NCI-H1105 treated with DMSO at 0.1 percent for 48 hours (cell line): ENCODE results near the gene EXOC3L4.

ENCODE experiments used
- DNase-seq: peaks from one replicate; lab custom pipeline; 2025; lab: John Stamatoyannopoulos, UW

EXOC3L4 gene

DNA sequence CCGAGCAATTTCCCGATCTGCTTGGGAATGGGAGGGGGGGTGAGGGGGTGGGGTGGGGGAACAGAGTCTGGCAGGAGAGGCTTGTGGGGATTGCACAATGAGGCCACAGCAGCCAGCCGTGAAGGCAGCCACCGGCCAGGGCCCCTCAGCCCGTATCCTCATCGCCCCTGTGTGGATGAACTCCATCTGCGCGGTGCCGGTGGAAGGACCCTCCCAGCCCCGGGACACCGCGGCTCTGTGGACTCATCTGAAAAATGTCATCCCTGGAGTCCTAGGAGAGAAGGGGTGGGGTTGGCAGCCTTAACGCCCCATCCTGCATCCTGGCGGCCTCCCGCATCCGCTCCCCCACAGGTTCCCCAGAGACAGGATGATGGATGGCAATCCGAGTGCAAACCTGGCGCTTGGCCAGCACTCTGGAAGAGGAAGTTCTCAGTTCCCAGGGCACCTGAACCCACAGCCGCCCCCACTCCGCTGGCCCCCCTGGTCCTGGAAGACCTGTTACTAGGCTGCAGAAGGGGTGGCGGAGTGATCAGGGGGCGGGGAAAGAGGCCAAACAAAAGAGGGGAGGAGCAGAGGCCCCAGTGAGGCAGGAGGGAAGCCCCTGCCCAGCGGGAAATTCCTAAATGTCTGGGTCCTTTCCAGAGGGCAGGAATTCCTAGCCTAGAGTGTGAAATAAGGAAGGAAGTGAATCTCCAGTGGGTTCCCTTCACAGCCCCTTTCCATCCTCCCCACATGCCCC lies 27.5 kb downstream of the EXOC3L4 start:
- peak; percentile 98 for DNase-seq

- DNase-seq = no peak
Measured at GRCh38 chr14:103122585-103122946, 28.0 kb downstream of the EXOC3L4 start.

- peak; percentile 71 for DNase-seq
Measured at GRCh38 chr14:103122947-103123633, 28.6 kb downstream of the EXOC3L4 start, which contains the start of gene TNFAIP2. TNFAIP2 (plus strand) TSS chr14:103123461; CDS start chr14:103126458, 2,997 bp downstream.

DNA sequence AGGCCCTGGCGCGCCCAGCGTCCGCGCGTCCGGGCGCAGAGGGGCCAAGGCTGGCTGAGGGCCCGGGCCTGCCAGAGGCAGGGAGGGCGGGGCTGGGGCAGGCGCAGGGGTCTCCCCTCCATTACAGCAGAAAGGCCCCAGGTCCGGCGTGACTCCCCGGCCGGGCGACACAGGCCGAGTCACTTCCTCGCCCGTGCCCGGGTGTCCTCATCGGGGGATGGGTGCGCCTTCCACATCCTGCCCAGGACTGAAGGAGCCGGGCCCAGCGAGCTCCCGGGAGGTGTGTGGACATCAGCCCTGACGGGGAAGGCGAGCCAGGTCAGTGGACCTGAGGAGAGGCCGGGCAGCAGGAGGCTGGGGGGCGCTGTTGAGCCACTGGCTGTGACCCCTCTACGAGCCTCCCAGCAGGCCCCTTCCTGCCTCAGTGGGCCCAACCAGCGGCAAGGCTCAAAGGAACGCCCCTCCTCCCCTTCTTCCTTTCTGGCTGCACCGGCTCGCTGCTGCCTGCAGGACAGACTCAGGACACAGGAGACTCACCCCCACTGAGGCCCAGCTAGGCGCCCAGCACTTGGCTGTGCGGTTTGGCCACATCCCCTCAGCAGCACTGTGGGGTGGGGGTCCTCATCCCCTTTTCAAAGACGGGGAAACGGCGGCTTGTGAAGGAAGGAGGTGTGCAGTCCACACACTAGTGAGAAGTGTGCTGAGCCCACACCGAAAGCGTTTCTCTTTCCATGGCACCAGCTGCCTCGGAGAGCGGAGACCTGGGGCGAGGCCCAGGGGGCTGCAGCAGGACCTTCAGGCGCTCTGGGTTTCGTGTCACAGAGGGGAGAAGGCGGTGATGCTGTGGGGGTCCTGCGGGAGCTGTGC lies 29.3 kb downstream of the EXOC3L4 start:
- DNase-seq = no peak

- no peak for DNase-seq
Measured at GRCh38 chr14:103124501-103125001, 30.0 kb downstream of the EXOC3L4 start.

DNA sequence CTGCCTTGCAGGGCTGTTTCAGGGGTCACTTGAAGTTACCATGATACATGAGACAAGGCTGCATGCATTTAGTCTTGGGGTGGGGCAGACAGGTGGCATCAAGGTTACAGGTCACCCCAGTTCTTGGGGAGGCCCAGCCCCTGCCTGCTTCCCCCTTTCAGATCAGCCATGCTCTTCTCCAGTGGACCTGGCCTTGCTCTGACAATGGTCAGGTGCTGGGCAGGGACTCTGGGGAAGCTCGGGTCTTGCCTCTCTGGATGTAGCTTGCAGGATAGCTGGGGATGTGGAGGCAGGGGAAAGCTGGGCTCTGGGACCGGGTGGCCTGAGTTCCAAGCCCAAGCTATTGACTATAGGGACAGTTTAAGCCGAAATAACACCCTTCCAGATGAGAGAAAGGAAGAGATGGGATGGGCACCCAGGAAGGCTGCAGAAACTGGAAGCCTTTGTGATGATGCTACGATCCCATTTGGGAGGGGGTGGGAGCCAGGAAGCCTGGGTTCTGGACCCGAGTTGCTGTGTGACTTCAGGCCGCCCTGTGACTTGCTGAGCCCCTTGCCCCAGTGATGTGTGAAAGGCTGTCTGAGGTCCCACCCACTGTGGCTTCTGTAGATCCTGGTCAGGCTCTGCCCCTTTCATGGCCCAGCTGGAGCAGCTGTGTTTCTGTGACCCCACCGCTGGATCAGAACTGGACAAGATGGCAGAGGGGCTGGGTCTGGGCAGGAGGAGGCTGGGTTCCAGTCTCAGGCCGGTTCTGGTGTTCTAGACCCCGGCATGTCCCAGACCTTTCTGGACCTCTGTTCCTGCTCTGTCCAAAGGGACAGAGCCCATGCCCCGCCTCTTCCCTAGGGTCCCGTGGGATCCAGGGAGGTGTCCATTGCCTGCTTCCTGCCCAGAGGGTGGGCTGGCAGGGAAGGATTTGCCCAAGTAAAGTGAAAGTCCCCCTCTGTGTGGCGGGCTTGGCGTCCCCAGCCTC lies 30.9 kb downstream of the EXOC3L4 start:
- no peak for DNase-seq

GRCh38 chr14:103126088-103126872 lies 31.8 kb downstream of the EXOC3L4 start:
- no peak for DNase-seq

GRCh38 chr14:103126873-103127304 lies 32.4 kb downstream of the EXOC3L4 start:
- no peak for DNase-seq

DNA sequence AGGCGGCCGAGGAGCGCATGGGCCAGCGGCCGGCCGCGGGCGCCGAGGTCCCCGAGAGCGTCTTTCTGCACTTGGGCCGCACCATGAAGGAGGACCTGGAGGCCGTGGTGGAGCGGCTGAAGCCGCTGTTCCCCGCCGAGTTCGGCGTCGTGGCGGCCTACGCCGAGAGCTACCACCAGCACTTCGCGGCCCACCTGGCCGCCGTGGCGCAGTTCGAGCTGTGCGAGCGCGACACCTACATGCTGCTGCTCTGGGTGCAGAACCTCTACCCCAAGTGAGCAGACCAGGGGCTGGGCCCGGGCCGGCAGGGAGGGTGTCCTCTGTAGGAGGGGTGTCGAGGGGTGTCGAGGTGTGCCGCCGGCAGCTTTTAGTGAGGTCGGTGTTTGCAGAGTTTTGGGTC lies 32.8 kb downstream of the EXOC3L4 start:
- no peak for DNase-seq

DNA sequence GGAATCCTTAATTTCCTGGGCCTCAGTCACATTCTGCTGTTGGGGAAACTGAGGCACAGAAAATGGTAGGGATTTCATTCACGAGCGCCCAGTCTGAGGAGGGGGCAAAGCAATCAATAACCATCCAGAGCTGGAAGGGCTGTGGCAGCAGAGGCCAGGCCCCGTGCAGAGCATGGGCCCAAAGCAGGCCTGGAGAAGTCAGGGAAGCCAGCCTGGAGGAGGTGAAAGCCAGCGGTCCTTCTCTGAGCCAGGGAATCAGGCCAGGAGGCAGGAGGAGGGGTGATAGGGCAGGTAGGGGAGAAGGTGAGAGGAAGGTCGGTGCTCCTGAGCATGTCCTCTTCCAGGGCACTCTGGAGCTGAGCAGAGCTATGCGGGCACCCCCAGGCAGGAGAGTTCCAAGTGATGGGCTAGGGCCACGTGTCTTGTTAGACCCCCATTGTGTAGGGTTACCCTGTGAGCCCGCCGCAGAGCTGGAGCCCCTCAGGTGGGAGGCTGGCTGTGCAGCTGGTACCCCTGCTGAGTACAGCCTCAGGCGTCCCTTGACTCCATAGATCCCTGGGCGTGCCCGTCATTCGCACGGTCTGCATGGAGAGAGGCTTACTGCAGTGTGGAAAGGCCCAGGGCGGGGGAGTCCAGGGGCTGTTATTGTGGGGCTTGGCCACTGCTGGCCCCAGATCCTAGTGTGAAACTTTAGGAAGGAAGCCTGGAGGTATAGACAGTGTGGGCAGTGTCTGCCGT lies 33.5 kb downstream of the EXOC3L4 start:
- no peak for DNase-seq

DNA sequence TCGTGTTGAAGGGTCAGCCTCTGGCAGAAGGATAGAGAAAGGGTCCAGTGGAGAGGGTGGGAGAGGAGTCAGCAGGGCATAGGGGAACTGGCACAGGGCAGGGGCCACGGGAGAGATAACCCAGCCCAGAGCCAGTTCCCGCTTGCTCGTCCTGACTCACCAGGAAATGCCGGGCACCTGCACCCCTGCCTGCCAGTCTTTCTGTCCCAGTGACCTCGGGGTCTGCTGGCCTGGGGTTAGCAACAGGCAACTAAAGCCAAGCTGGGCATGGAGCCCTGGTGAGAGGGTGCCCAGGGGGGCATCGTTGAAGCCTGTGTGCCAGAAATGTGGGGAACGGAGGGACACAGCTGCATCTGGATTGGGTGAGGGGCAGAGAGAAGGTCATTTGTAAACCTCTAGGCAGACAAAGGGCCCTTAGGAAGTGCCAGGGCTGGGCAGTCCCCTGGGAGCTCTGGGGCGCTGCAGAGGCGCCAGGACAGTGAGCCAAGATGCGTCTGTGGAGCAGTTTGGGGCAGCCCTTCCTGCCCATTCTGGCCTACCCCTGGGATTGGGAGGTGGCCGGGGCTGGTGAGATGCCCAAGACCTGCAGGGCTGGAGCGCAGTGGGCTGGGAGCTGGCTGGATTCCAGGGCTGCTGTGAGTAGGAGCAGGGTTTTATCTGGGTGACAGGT lies 34.2 kb downstream of the EXOC3L4 start:
- no peak for DNase-seq

DNA sequence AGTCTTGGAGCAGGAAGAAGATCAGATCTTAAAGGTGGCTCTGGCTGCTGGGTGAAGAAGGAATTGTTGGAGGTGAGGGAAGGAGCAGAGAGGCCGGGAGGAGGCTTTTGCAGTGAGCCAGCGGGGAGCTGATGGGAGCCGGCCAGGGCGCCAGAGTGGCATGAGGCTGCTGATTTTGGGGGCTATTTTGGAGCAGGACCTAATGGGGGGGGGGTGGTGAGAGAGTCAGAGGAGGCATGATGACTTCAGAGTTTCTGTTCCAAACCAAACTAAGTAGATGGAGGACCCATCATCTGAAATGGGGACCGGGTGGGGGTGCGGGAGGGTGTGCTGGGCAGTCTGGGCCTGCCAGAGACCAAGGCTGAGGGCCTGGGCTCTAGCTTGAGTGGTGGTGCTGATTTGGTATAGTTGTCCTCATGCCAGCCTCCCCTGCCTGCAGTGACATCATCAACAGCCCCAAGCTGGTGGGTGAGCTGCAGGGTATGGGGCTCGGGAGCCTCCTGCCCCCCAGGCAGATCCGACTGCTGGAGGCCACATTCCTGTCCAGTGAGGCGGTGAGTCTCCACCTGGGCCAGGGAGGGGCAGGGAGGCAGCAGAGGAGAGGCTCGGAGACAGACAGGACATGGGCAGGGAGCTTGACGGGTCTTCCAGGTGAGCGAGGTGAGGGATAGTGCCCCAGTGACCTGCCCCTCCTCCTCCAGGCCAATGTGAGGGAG lies 34.9 kb downstream of the EXOC3L4 start:
- DNase-seq = no peak

- DNase-seq = no peak
Measured at GRCh38 chr14:103130017-103130764, 35.7 kb downstream of the EXOC3L4 start.

DNA sequence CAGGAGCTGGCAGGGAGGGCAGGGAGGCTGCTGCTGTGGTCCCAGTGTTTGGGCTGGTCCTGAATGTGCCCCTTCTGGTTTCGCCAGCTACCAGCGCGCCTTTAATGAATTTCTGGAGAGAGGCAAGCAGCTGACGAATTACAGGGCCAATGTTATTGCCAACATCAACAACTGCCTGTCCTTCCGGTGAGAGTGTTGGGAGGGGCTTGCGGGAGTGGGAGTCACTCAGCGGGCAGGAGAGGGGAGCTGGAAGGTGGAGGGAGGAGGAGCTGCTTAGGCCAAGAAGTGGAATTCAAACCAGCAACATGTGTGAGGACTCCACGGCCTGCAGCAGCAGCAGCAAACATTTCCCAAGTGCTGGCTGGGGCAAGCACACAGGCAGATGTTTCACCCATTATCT lies 36.4 kb downstream of the EXOC3L4 start:
- DNase-seq = no peak

- no peak for DNase-seq
Measured at GRCh38 chr14:103131580-103131979, 37.1 kb downstream of the EXOC3L4 start.

DNA sequence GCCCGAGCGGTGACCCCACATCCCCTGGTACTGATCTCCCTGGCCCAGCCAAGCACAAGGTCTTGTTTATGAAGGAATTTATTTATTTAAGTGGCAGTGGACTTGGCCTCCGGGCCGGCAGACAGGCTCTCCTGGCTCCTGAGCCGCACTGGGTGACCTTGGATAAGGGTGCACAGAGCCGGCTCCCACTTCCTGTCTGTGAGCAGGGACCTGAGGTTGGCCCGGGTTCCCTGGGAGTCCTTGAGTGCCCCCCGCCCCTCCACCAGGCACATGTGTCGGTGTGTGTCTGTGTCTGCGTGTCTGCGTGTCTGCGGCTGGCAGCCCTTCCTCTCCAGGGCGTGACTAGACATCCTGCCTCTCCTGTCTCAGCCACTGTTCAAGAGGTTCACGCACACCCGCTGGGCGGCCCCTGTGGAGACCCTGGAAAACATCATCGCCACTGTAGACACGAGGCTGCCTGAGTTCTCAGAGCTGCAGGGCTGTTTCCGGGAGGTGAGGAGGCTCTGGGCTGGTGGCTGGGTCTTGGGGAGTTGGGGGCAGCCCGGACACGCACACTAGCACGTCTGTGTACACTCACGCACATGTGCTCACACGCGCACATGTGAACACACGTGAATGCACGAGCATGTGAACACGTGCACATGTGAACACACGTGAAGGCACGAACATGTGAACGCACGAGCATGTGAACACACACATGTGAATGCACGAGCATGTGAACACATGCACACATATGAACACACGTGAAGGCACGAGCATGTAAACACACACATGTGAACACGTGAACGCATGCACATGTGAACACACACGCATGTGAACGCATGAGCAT lies 38.1 kb downstream of the EXOC3L4 start:
- no peak for DNase-seq
